Loucy (cell line): ENCODE measurements around the gene TRIM25.

ENCODE experiments used
- H2AFZ ChIP-seq: fragments of 200-600 bp; sonication (generic); 2 replicates; pipeline ENCODE4 v1.6.0; 2016; ENCODE audit warnings: antibody characterized with exemption, mild to moderate bottlenecking, low read length, moderate library complexity
- H3F3A ChIP-seq: fragments of 200-600 bp; 2 replicates; pipeline ENCODE4 v1.6.0; 2016; ENCODE audit warnings: antibody characterized with exemption, low read depth, mild to moderate bottlenecking
- H3K27me3 ChIP-seq: fragments of 200-600 bp; sonication (generic); 2 replicates; pipeline ENCODE4 v1.6.1; 2014; ENCODE audit warnings: low read length, mild to moderate bottlenecking; ENCODE audit not compliant: insufficient read depth, poor library complexity, severe bottlenecking
- H3K36me3 ChIP-seq: fragments of 200-600 bp; sonication (generic); 2 replicates; pipeline ENCODE4 v1.6.1; 2016; ENCODE audit warnings: low read length; ENCODE audit not compliant: insufficient read depth
- H3K4me1 ChIP-seq: fragments of 200-600 bp; sonication (generic); 2 replicates; pipeline ENCODE4 v1.5.1; 2014; ENCODE audit warnings: low read length, mild to moderate bottlenecking; ENCODE audit not compliant: insufficient read depth, poor library complexity, severe bottlenecking
- H3K4me2 ChIP-seq: fragments of 200-600 bp; sonication (generic); 2 replicates; pipeline ENCODE4 v1.6.0; 2014; ENCODE audit warnings: antibody characterized with exemption, low read length, low read depth, mild to moderate bottlenecking; ENCODE audit not compliant: poor library complexity, severe bottlenecking
- H3K4me3 ChIP-seq: fragments of 200-600 bp; sonication (generic); 2 replicates; pipeline ENCODE4 v1.5.1; 2014; ENCODE audit warnings: low read length, mild to moderate bottlenecking, mixed read lengths; ENCODE audit not compliant: poor library complexity, severe bottlenecking
- H3K79me2 ChIP-seq: fragments of 200-600 bp; sonication (generic); 2 replicates; pipeline ENCODE4 v1.6.1; 2014; ENCODE audit warnings: low read length; ENCODE audit not compliant: insufficient read depth
- H3K9ac ChIP-seq: fragments of 200-600 bp; sonication (generic); 2 replicates; pipeline ENCODE4 v1.6.0; 2014; ENCODE audit warnings: mild to moderate bottlenecking, low read depth, low read length, moderate library complexity; ENCODE audit not compliant: poor library complexity, severe bottlenecking
- H3K9me2 ChIP-seq: fragments of 200-600 bp; sonication (generic); replicated peaks from 2 replicates; pipeline ENCODE4 v1.6.1; 2016; ENCODE audit warnings: low read depth, low read length, mixed read lengths
- H3K9me3 ChIP-seq: fragments of 200-600 bp; sonication (generic); 2 replicates; pipeline ENCODE4 v1.6.1; 2014; ENCODE audit warnings: mild to moderate bottlenecking, antibody characterized with exemption, low read length, low read depth; ENCODE audit not compliant: insufficient read depth
- H4K20me1 ChIP-seq: fragments of 200-600 bp; sonication (generic); 2 replicates; pipeline ENCODE4 v1.6.0; 2014; ENCODE audit warnings: antibody characterized with exemption, low read length, mild to moderate bottlenecking; ENCODE audit not compliant: insufficient read depth, poor library complexity, severe bottlenecking
- CTCF ChIP-seq: fragments of 200-600 bp; sonication (generic); conservative IDR thresholded peaks from 2 replicates; pipeline ENCODE4 v1.5.1; 2014; ENCODE audit warnings: mild to moderate bottlenecking, antibody characterized with exemption, low read length
- EZH2phosphoT487 ChIP-seq: fragments of 200-600 bp; IDR thresholded peaks from 2 replicates; pipeline ENCODE4 v1.6.1; 2018; ENCODE audit warnings: antibody characterized with exemption, mild to moderate bottlenecking, moderate library complexity, borderline replicate concordance

TRIM25 gene

GRCh38 chr17:56914581-56915273 is 878 bp upstream of the TRIM25 start:
- Histone ChIP-seq H3K36me3 (no peaks in the 10 kb centered on the region), H2AFZ (peak overlapping the region; percentile 83), H3K4me1 (peaks cover 37% of the 10 kb centered on the region), H3K9me3 (no peaks in the 10 kb centered on the region), H3K27me3 (no peaks in the 10 kb centered on the region), H4K20me1 (peaks cover 31% of the 10 kb centered on the region), H3K9me2 (no peaks in the 10 kb centered on the region), H3K9ac (peak overlapping the region; percentile 88), H3K4me2 (peak overlapping the region; percentile 80), H3K79me2 (peaks cover 55% of the 10 kb centered on the region), H3F3A (no peaks in the 10 kb centered on the region), H3K4me3 (peak overlapping the region; percentile 94)
- TF ChIP-seq EZH2phosphoT487, result no peak
- no peak for TF ChIP-seq CTCF

GRCh38 chr17:56913353-56913866 is 439 bp downstream of the TRIM25 start:
- Histone ChIP-seq H3K9me2 (no peaks in the 10 kb centered on the region), H3K79me2 (peaks cover 68% of the 10 kb centered on the region), H2AFZ (peak overlapping the region; percentile 96), H3K9ac (peak overlapping the region; percentile 88), H4K20me1 (peaks cover 42% of the 10 kb centered on the region), H3K4me1 (peaks cover 46% of the 10 kb centered on the region), H3K36me3 (peaks cover 3% of the 10 kb centered on the region; the same call in 1 of the 2 replicates), H3F3A (no peaks in the 10 kb centered on the region), H3K4me2 (peak overlapping the region; percentile 95), H3K9me3 (no peaks in the 10 kb centered on the region), H3K4me3 (peak overlapping the region; percentile 94), H3K27me3 (no peaks in the 10 kb centered on the region)
- TF ChIP-seq EZH2phosphoT487, result no peak
- no peak for TF ChIP-seq CTCF

- H3K4me1 ChIP-seq, result peaks cover 51% of the 10 kb centered on the region
- no peak for TF ChIP-seq CTCF
- no peak for TF ChIP-seq EZH2phosphoT487
- H2AFZ ChIP-seq, result peak overlapping the region; percentile 96; the same call in 1 of the 2 replicates
Observed at GRCh38 chr17:56913000-56913311, 893 bp downstream of the TRIM25 start.

More at GRCh38 chr17:56913000-56913311, 893 bp downstream of the TRIM25 start:
- Histone ChIP-seq H3K27me3 (no peaks in the 10 kb centered on the region), H4K20me1 (peaks cover 46% of the 10 kb centered on the region), H3K9ac (peak overlapping the region; percentile 88), H3K4me3 (peak overlapping the region; percentile 94), H3K4me2 (peak overlapping the region; percentile 95), H3K36me3 (peaks cover 7% of the 10 kb centered on the region; the same call in 1 of the 2 replicates), H3K9me2 (no peaks in the 10 kb centered on the region), H3F3A (no peaks in the 10 kb centered on the region), H3K9me3 (no peaks in the 10 kb centered on the region), H3K79me2 (peaks cover 72% of the 10 kb centered on the region)
